K562 (cell line): Measurements from ENCODE around the gene JUN. TPM values are rescaled to one million over a fixed set of nuclear protein-coding genes. Genes with fewer than 3 reads are reported as not detected.

Experiments used
- ATAC-seq: fragments of 200-7000 bp; cut with Tn5 transposase; 3 replicates; pipeline ENCODE4 v1.9.1; 2020; ENCODE audit warnings: moderate library complexity
- BruUV-seq: library from RNA; stranded (reverse); fragments of 400-500 nt; replicated peaks from 2 replicates; lab custom pipeline; 2021; lab: Mats Ljungman, UMichigan
- CTCF ChIA-PET: fragments of 300-600 bp; formaldehyde crosslinking; extraction: SDS; loops from one replicate; lab custom pipeline; 2021; ENCODE audit warnings: low intra/inter-chr PET ratio; lab: Yijun Ruan, JAX
- POLR2A ChIA-PET: fragments of 300-600, 350-650 bp; sonication (Branson Sonifier 250); formaldehyde crosslinking; extraction: SDS; loops from one replicate; lab custom pipeline; 2021; ENCODE audit warnings: antibody characterized with exemption, inconsistent platforms; lab: Yijun Ruan, JAX
- DNase-seq, 4 experiments: peaks; one replicate each; pipeline versions ENCODE4 v3.0.0 to v3.0.0-alpha.2; 2011 to 2018; ENCODE audit warnings: low spot score in 3 of 4, mixed read lengths in 3 of 4; ENCODE audit errors: extremely low read depth in 1 of 4
- FAIRE-seq: peaks from 2 replicates; lab custom pipeline; 2011; peaks lifted over from hg19 to GRCh38; lab: Jason Lieb, UNC
- H2AFZ ChIP-seq: 2 replicates; pipeline ENCODE4 v1.6.0; 2011; ENCODE audit warnings: low read depth, low read length, control low read depth, inconsistent platforms
- H3K27ac ChIP-seq: fragments of 200-600 bp; 3 replicates; pipeline ENCODE4 v1.8.0; 2011; ENCODE audit warnings: low read depth, mild to moderate bottlenecking, control low read depth, inconsistent platforms, low read length, moderate library complexity, mixed read lengths; ENCODE audit errors: extremely low read depth
- H3K27me3 ChIP-seq, 2 experiments: fragments of 300-600 bp in 1 of 2; 2 replicates in 1 of 2; 3 replicates in 1 of 2; pipeline versions ENCODE4 v1.6.0 to v1.8.0; 2011; ENCODE audit warnings: inconsistent platforms in 2 of 2, low read length in 2 of 2, mild to moderate bottlenecking in 1 of 2, mixed read lengths in 1 of 2, moderate library complexity in 1 of 2; ENCODE audit not compliant: control insufficient read depth in 2 of 2, insufficient read depth in 2 of 2
- H3K36me3 ChIP-seq: fragments of 300-600 bp; 3 replicates; pipeline ENCODE4 v1.8.0; 2011; ENCODE audit warnings: mild to moderate bottlenecking, low read length, inconsistent platforms; ENCODE audit not compliant: control insufficient read depth, insufficient read depth
- H3K4me1 ChIP-seq, 2 experiments: fragments of 200-600 bp in 1 of 2; replicated peaks in 1 of 2; 2 replicates in 1 of 2; 3 replicates in 1 of 2; pipeline versions ENCODE4 v1.5.1 to v1.8.0; 2011; ENCODE audit warnings: inconsistent platforms in 2 of 2, low read length in 2 of 2, mild to moderate bottlenecking in 1 of 2, mixed read lengths in 1 of 2, moderate library complexity in 1 of 2; ENCODE audit not compliant: control insufficient read depth in 2 of 2, insufficient read depth in 2 of 2
- H3K4me2 ChIP-seq: 2 replicates; pipeline ENCODE4 v1.6.1; 2011; ENCODE audit warnings: low read length, control low read depth, inconsistent platforms, mixed read lengths; ENCODE audit not compliant: insufficient read depth
- H3K4me3 ChIP-seq: fragments of 200-600 bp; sonication (generic), shearing (Covaris generic); 2 replicates; pipeline ENCODE4 v1.5.1; 2016; ENCODE audit warnings: control low read depth, inconsistent platforms
- H3K79me2 ChIP-seq: fragments of 200-600 bp; 3 replicates; pipeline ENCODE4 v1.8.0; 2011; ENCODE audit warnings: low read length, inconsistent platforms; ENCODE audit not compliant: control insufficient read depth, insufficient read depth
- H3K9ac ChIP-seq, 2 experiments: 2 replicates each; pipeline versions ENCODE4 v1.6.0 to v1.6.1; 2011; ENCODE audit warnings: low read depth in 2 of 2, low read length in 2 of 2, control low read depth in 1 of 2, inconsistent platforms in 1 of 2, mild to moderate bottlenecking in 1 of 2, mixed read lengths in 1 of 2; ENCODE audit not compliant: insufficient read depth in 1 of 2
- H3K9me1 ChIP-seq: one replicate; pipeline ENCODE4 v1.6.0; 2011; ENCODE audit warnings: inconsistent platforms, mild to moderate bottlenecking, low read length, moderate library complexity; ENCODE audit not compliant: control insufficient read depth, insufficient read depth
- H3K9me3 ChIP-seq: replicated peaks from 2 replicates; pipeline ENCODE4 v1.5.1; 2011; ENCODE audit warnings: low read depth, low read length, inconsistent platforms; ENCODE audit not compliant: control insufficient read depth, insufficient read depth
- H4K20me1 ChIP-seq: replicated peaks from 2 replicates; pipeline ENCODE4 v1.6.1; 2011; ENCODE audit warnings: low read length, inconsistent platforms, mixed read lengths; ENCODE audit not compliant: control insufficient read depth, insufficient read depth
- C11orf30 ChIP-seq: fragments of 450-650 bp; IDR thresholded peaks from 2 replicates; pipeline ENCODE4 v1.6.1; 2016; ENCODE audit warnings: low read depth, mild to moderate bottlenecking
- CBX2 ChIP-seq: fragments of 200-600 bp; sonication (generic); IDR thresholded peaks from one replicate; pipeline ENCODE4 v1.6.1; 2012; ENCODE audit warnings: mild to moderate bottlenecking, low read length, inconsistent platforms; ENCODE audit not compliant: insufficient read depth, poor library complexity, severe bottlenecking
- ELF1 ChIP-seq: fragments of 200-800 bp; sonication (Bioruptor generic); IDR thresholded peaks from 2 replicates; pipeline ENCODE4 v1.6.1; 2016; ENCODE audit warnings: missing genetic modification characterization, missing compliant biosample characterization
- ETS1 ChIP-seq: conservative IDR thresholded peaks from 2 replicates; pipeline ENCODE4 v1.6.1; 2011; ENCODE audit warnings: low read depth, mild to moderate bottlenecking, low read length; ENCODE audit not compliant: control insufficient read depth
- GMEB1 ChIP-seq: fragments of 250-450 bp; sonication (Bioruptor Pico); IDR thresholded peaks from 2 replicates; pipeline ENCODE4 v1.4.0; 2020; ENCODE audit warnings: mild to moderate bottlenecking
- HDAC6 ChIP-seq: IDR thresholded peaks from 2 replicates; pipeline ENCODE4 v1.6.1; 2012; ENCODE audit warnings: low read depth, mild to moderate bottlenecking, control low read depth, inconsistent platforms, low read length, moderate library complexity
- MAFF ChIP-seq: IDR thresholded peaks from 2 replicates; pipeline ENCODE4 v1.6.1; 2012; ENCODE audit warnings: low read length, improper control_type of control experiment
- PTTG1 ChIP-seq: fragments of 450-650 bp; IDR thresholded peaks from 2 replicates; pipeline ENCODE4 v1.6.1; 2016; ENCODE audit warnings: low read depth, mild to moderate bottlenecking, missing genetic modification characterization, missing compliant biosample characterization
- SAFB2 ChIP-seq: fragments of 200-400 bp; formaldehyde crosslinking; IDR thresholded peaks from 2 replicates; pipeline ENCODE4 v1.6.1; 2018; ENCODE audit warnings: borderline replicate concordance, low read length, low read depth, moderate library complexity; ENCODE audit not compliant: severe bottlenecking
- SOX6 ChIP-seq: fragments of 450-650 bp; IDR thresholded peaks from 2 replicates; pipeline ENCODE4 v1.6.1; 2014; ENCODE audit warnings: mild to moderate bottlenecking
- SP1 ChIP-seq: sonication (generic); formaldehyde crosslinking; IDR thresholded peaks from 2 replicates; pipeline ENCODE4 v1.8.1; 2022; ENCODE audit warnings: mild to moderate bottlenecking, missing genetic modification reagents
- ZNF134 ChIP-seq: fragments of 250-450 bp; sonication (Bioruptor Pico); conservative IDR thresholded peaks from 2 replicates; pipeline ENCODE4 v1.4.0; 2020
- ZNF695 ChIP-seq: fragments of 450-650 bp; formaldehyde crosslinking; IDR thresholded peaks from 2 replicates; pipeline ENCODE4 v1.4.0; 2020; ENCODE audit warnings: mild to moderate bottlenecking, moderate library complexity
- WGBS: fragments of 100-300 bp; shearing (Covaris generic); methylation state at CpG from one replicate; pipeline ENCODE4 v1.1.6; 2016; ENCODE audit warnings: low coverage, mixed read lengths; ENCODE audit not compliant: insufficient coverage; ENCODE audit errors: missing lambda C conversion rate; 5-methylcytosine and 5-hydroxymethylcytosine counted together
- in situ Hi-C: fragments of 300-500 bp; cut with MboI; formaldehyde crosslinking; loops from 4 replicates; pipeline ENCODE4 v1.15.0; 2018; ENCODE audit warnings: inconsistent platforms, mixed read lengths
- intact Hi-C: fragments of 100-400 bp; cut with micrococcal nuclease; formaldehyde crosslinking; loops from 2 replicates; pipeline ENCODE4 v1.14.2; 2022
- polyA plus RNA-seq, 8 experiments: library from polyadenylated mRNA; depleted of rRNA in 4 of 8; stranded (reverse) in 5 of 8; unstranded in 3 of 8; fragments of >200 nt; fragmentation: Nextera tagmentation in 2 of 8; fragmentation: Illumina TruSeq in 1 of 8; extraction: Ambion mirVana in 2 of 8; extraction: Trizol in 1 of 8; gene quantifications; 2 replicates each; pipeline versions ENCODE4 v1.2.1 to v1.2.3, GENCODE V29; 2011 to 2014; ENCODE audit warnings: inconsistent platforms in 1 of 8, missing spikeins in 1 of 8
- total RNA-seq, 7 experiments: library from RNA; depleted of rRNA in 6 of 7; stranded (reverse); fragments of >200 nt in 6 of 7; fragmentation: Illumina TruSeq in 2 of 7; extraction: Trizol in 2 of 7; gene quantifications; 2 replicates each; pipeline versions ENCODE4 v1.2.1 to v1.2.3, GENCODE V29; 2011 to 2021; ENCODE audit warnings: low replicate concordance in 1 of 7
- TF ChIP-seq, protein P1 (sequence below): fragments of 450-650 bp; formaldehyde crosslinking; IDR thresholded peaks from 2 replicates; pipeline ENCODE4 v1.4.0; 2020; ENCODE audit warnings: mild to moderate bottlenecking, moderate library complexity
- TF ChIP-seq, protein P2 (sequence below): fragments of 250-450 bp; sonication (Bioruptor Pico); IDR thresholded peaks from 2 replicates; pipeline ENCODE4 v1.8.0; 2021; ENCODE audit warnings: borderline replicate concordance, mild to moderate bottlenecking, moderate library complexity; ENCODE audit not compliant: poor library complexity, severe bottlenecking

The JUN gene
- total and polyA plus RNA-seq, 9 of the 15 experiments (the other 6 are each of a cell fraction or from before 2014, with no cell fraction given) = 0.32 to 23.4 (median 4.0) TPM

DNA sequence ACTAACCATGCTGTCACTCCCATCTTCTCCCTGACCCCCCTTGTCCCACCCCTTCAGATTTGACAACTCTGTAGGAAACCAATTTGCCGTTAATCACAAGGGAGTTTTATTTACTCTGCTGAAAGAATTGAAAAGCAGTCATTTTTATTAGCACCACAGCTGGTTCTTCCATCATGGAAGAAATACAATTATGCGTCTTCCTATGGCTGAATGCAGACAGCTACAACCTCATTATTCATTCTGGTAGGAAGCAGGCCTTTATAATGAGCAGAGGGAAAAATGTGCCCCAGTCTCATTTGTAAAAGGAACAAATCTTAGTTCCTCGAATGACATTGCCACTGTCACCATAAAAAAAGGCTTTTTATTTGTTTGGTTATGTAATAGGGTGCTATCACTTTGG lies 35.2 kb downstream of the JUN start:
- Histone ChIP-seq H3K9me3 (no peaks in the 10 kb centered on the region), H3K36me3 (no peaks in the 10 kb centered on the region), H3K79me2 (no peaks in the 10 kb centered on the region), H3K27me3 (peaks cover 0 to 4% of the 10 kb centered on the region in 2 experiments; a peak in 1 of 5 replicates), H3K4me3 (no peak overlapping the region), H3K9ac (no peak overlapping the region), H4K20me1 (no peaks in the 10 kb centered on the region), H3K9me1 (no peaks in the 10 kb centered on the region), H3K27ac (no peak overlapping the region), H3K4me2 (no peak overlapping the region), H2AFZ (no peak overlapping the region), H3K4me1 (peaks cover 0 to 3% of the 10 kb centered on the region in 2 experiments; a peak in 1 of 5 replicates)
- intact Hi-C loops (no loop called here), in situ Hi-C loops (loop anchor here (10.0 to 25.0 kb wide), 3 partner anchors 956 to 1189 kb away; partner anchors contain the start of gene CYP2J2)
- no peak for FAIRE-seq
- BruUV-seq = no TSS peak
- ATAC-seq = no peak
- ChIA-PET POLR2A (interaction anchor here (1.7 kb wide), 1 partner anchor 35 kb away, joined by 6 read pairs; the partner anchor contains the start of gene JUN), CTCF (no interaction called here)
- 38% methylated on average over 3 of the region's 3 CpGs for WGBS
- no peak for DNase-seq
- TF ChIP-seq MAFF (no peak), ZNF134 (CRISPR knock-in tag) (no peak), ELF1 (no peak), GMEB1 (no peak), HDAC6 (no peak), C11orf30 (no peak), CBX2 (no peak), SOX6 (no peak), SAFB2 (no peak), ZNF695 (CRISPR knock-in tag) (no peak), SP1 (no peak), ETS1 (no peak), PTTG1 (tag) (no peak)
- TF ChIP-seq, protein P1, sequence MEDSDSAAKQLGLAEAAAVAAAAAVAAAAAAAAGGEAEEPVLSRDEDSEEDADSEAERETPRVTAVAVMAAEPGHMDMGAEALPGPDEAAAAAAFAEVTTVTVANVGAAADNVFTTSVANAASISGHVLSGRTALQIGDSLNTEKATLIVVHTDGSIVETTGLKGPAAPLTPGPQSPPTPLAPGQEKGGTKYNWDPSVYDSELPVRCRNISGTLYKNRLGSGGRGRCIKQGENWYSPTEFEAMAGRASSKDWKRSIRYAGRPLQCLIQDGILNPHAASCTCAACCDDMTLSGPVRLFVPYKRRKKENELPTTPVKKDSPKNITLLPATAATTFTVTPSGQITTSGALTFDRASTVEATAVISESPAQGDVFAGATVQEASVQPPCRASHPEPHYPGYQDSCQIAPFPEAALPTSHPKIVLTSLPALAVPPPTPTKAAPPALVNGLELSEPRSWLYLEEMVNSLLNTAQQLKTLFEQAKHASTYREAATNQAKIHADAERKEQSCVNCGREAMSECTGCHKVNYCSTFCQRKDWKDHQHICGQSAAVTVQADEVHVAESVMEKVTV (CRISPR knock-in tag) = no peak
- TF ChIP-seq, protein P2, sequence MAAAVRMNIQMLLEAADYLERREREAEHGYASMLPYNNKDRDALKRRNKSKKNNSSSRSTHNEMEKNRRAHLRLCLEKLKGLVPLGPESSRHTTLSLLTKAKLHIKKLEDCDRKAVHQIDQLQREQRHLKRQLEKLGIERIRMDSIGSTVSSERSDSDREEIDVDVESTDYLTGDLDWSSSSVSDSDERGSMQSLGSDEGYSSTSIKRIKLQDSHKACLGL (CRISPR knock-in tag) = no peak
